HCT116 (cell line): ENCODE measurements around the gene BABAM2. TPM values are rescaled to one million over a fixed set of nuclear protein-coding genes. Genes with fewer than 3 reads are reported as not detected.

ENCODE experiments used
- ATAC-seq: fragments of 200-7000 bp; cut with Tn5 transposase; 2 replicates; pipeline ENCODE4 v1.9.1; 2020; ENCODE audit warnings: mild to moderate bottlenecking, moderate library complexity
- BruUV-seq: library from RNA; stranded (reverse); fragments of 400-500 nt; replicated peaks from 2 replicates; lab custom pipeline; 2021; lab: Mats Ljungman, UMichigan
- CTCF ChIA-PET: fragments of 300-600 bp; sonication (Branson Sonifier 250); formaldehyde crosslinking; loops from one replicate; lab custom pipeline; 2021; ENCODE audit warnings: antibody characterized with exemption; lab: Charles Lee
- POLR2A ChIA-PET: fragments of 300-600, 350-600 bp; sonication (Branson Sonifier 250); formaldehyde crosslinking; loops from one replicate; lab custom pipeline; 2021; ENCODE audit warnings: antibody characterized with exemption; lab: Charles Lee
- RAD21 ChIA-PET, 2 experiments: fragments of 300-600 bp; sonication (Branson Sonifier 250); formaldehyde crosslinking; loops; one replicate each; lab custom pipeline; 2023; ENCODE audit warnings: low total read pairs in 2 of 2; ENCODE audit not compliant: uncharacterized antibody in 2 of 2, unreplicated experiment in 2 of 2, low non-redundant PET in 1 of 2; lab: Charles Lee
- DNase-seq: peaks from one replicate; pipeline ENCODE4 v3.0.0-alpha.2; 2010; ENCODE audit warnings: low read depth, low spot score
- H2AFZ ChIP-seq: fragments of 200-600 bp; shearing (Covaris generic), sonication (generic); 2 replicates; pipeline ENCODE4 v1.6.1; 2017; ENCODE audit warnings: low read depth, mixed run types, mixed read lengths, antibody characterized with exemption, low read length; ENCODE audit not compliant: poor library complexity, severe bottlenecking
- H3K27ac ChIP-seq: 2 replicates; pipeline ENCODE4 v1.5.1; 2012; ENCODE audit warnings: low read depth, low read length
- H3K27me3 ChIP-seq: fragments of 200-600 bp; sonication (generic); 2 replicates; pipeline ENCODE4 v1.6.1; 2016; ENCODE audit warnings: mixed run types, low read length, mixed read lengths; ENCODE audit not compliant: insufficient read depth
- H3K36me3 ChIP-seq, 2 experiments: fragments of 200-500 bp in 1 of 2; fragments of 200-600 bp in 1 of 2; sonication (Bioruptor generic) in 1 of 2; sonication (generic) in 1 of 2; 2 replicates each; pipeline versions ENCODE4 v1.5.1 to v1.6.1; 2014 to 2016; ENCODE audit warnings: low read length in 2 of 2, inconsistent platforms in 1 of 2, mixed read lengths in 1 of 2, mixed run types in 1 of 2; ENCODE audit not compliant: insufficient read depth in 2 of 2, control insufficient read depth in 1 of 2
- H3K4me1 ChIP-seq, 2 experiments: fragments of 200-600 bp in 1 of 2; sonication (generic) in 1 of 2; 2 replicates each; pipeline versions ENCODE4 v1.5.1 to v1.6.1; 2012 to 2017; ENCODE audit warnings: low read length in 2 of 2, inconsistent platforms in 1 of 2, mild to moderate bottlenecking in 1 of 2, mixed read lengths in 1 of 2, mixed run types in 1 of 2, moderate library complexity in 1 of 2; ENCODE audit not compliant: insufficient read depth in 2 of 2, control insufficient read depth in 1 of 2
- H3K4me2 ChIP-seq: fragments of 200-600 bp; sonication (generic); 2 replicates; pipeline ENCODE4 v1.6.1; 2017; ENCODE audit warnings: mixed run types, low read length, mixed read lengths
- H3K4me3 ChIP-seq, 2 experiments: fragments of 200-600 bp in 1 of 2; sonication (generic) in 1 of 2; replicated peaks in 1 of 2; 2 replicates each; pipeline ENCODE4 v1.5.1; 2011 to 2016; ENCODE audit warnings: low read length in 2 of 2, control low read depth in 1 of 2, low read depth in 1 of 2, mild to moderate bottlenecking in 1 of 2, mixed read lengths in 1 of 2, mixed run types in 1 of 2
- H3K79me2 ChIP-seq: fragments of 200-600 bp; sonication (generic); 2 replicates; pipeline ENCODE4 v1.6.1; 2017; ENCODE audit warnings: mild to moderate bottlenecking, mixed run types, low read length, moderate library complexity, mixed read lengths; ENCODE audit not compliant: insufficient read depth
- H3K9ac ChIP-seq: fragments of 200-600 bp; sonication (generic); 2 replicates; pipeline ENCODE4 v1.6.1; 2016; ENCODE audit warnings: low read length, mixed read lengths
- H3K9me2 ChIP-seq: fragments of 200-600 bp; sonication (generic), shearing (Covaris generic); 2 replicates; pipeline ENCODE4 v1.6.1; 2017; ENCODE audit warnings: mixed run types, mild to moderate bottlenecking, moderate library complexity; ENCODE audit not compliant: insufficient read depth
- H3K9me3 ChIP-seq, 2 experiments: fragments of 200-500 bp in 1 of 2; fragments of 200-600 bp in 1 of 2; sonication (Bioruptor generic) in 1 of 2; sonication (generic) in 1 of 2; 2 replicates each; pipeline ENCODE4 v1.6.1; 2014 to 2017; ENCODE audit warnings: low read length in 2 of 2, mixed read lengths in 2 of 2, inconsistent platforms in 1 of 2, low read depth in 1 of 2, mild to moderate bottlenecking in 1 of 2, mixed run types in 1 of 2, moderate library complexity in 1 of 2; ENCODE audit not compliant: control insufficient read depth in 1 of 2, insufficient read depth in 1 of 2
- H4K20me1 ChIP-seq: fragments of 200-600 bp; sonication (generic), shearing (Covaris generic); 2 replicates; pipeline ENCODE4 v1.6.1; 2017; ENCODE audit warnings: mixed run types, mild to moderate bottlenecking, moderate library complexity; ENCODE audit not compliant: insufficient read depth
- CEBPB ChIP-seq: IDR thresholded peaks from 2 replicates; pipeline ENCODE4 v1.6.1; 2012; ENCODE audit warnings: low read depth
- EZH2 ChIP-seq: fragments of 200-600 bp; sonication (generic); IDR thresholded peaks from 2 replicates; pipeline ENCODE4 v1.6.1; 2017; ENCODE audit warnings: antibody characterized with exemption, mixed run types
- EZH2phosphoT487 ChIP-seq: fragments of 200-600 bp; IDR thresholded peaks from 2 replicates; pipeline ENCODE4 v1.6.1; 2018; ENCODE audit warnings: antibody characterized with exemption, borderline replicate concordance
- FOSL1 ChIP-seq: IDR thresholded peaks from 2 replicates; pipeline ENCODE4 v1.6.1; 2012; ENCODE audit warnings: low read depth
- RAD21 ChIP-seq: IDR thresholded peaks from 2 replicates; pipeline ENCODE4 v1.6.1; 2012; ENCODE audit warnings: low read depth, mild to moderate bottlenecking
- SP1 ChIP-seq: IDR thresholded peaks from 2 replicates; pipeline ENCODE4 v1.6.1; 2012; ENCODE audit warnings: low read depth
- TCF7L2 ChIP-seq: IDR thresholded peaks from 2 replicates; pipeline ENCODE4 v1.7.0; 2011; ENCODE audit warnings: borderline replicate concordance, inconsistent platforms; ENCODE audit not compliant: insufficient read depth, insufficient read length; ENCODE audit errors: extremely low read depth
- ZBTB33 ChIP-seq: IDR thresholded peaks from 2 replicates; pipeline ENCODE4 v1.6.1; 2011; ENCODE audit warnings: mild to moderate bottlenecking, low read length, moderate library complexity; ENCODE audit not compliant: insufficient replicate concordance; ENCODE audit errors: extremely low read depth
- ZFX ChIP-seq: fragments of 450-650 bp; IDR thresholded peaks from 2 replicates; pipeline ENCODE4 v1.6.1; 2017
- intact Hi-C: fragments of 100-400 bp; cut with micrococcal nuclease; formaldehyde crosslinking; loops from 2 replicates; pipeline ENCODE4 v1.10.0; 2022
- total RNA-seq: library from RNA; stranded (reverse); gene quantifications from one replicate; pipeline ENCODE4 v1.2.1, GENCODE V29; 2021; ENCODE audit not compliant: unreplicated experiment
- TF ChIP-seq, protein P1 (sequence below): IDR thresholded peaks from 2 replicates; pipeline ENCODE4 v1.6.1; 2012; ENCODE audit warnings: low read depth
- TF ChIP-seq, protein P2 (sequence below), 3 experiments: fragments of 200-600 bp in 1 of 3; sonication (generic) in 1 of 3; IDR thresholded peaks in 2 of 3; conservative IDR thresholded peaks in 1 of 3; 2 replicates each; pipeline ENCODE4 v1.5.1; 2012 to 2017; ENCODE audit warnings: low read depth in 2 of 3, low read length in 2 of 3, antibody characterized with exemption in 1 of 3, borderline replicate concordance in 1 of 3, control low read depth in 1 of 3, mild to moderate bottlenecking in 1 of 3, mixed read lengths in 1 of 3, mixed run types in 1 of 3, moderate library complexity in 1 of 3; ENCODE audit not compliant: insufficient read depth in 1 of 3

BABAM2 gene
- total RNA-seq, 1 experiment from 2014 or later = 23.8 TPM

DNA sequence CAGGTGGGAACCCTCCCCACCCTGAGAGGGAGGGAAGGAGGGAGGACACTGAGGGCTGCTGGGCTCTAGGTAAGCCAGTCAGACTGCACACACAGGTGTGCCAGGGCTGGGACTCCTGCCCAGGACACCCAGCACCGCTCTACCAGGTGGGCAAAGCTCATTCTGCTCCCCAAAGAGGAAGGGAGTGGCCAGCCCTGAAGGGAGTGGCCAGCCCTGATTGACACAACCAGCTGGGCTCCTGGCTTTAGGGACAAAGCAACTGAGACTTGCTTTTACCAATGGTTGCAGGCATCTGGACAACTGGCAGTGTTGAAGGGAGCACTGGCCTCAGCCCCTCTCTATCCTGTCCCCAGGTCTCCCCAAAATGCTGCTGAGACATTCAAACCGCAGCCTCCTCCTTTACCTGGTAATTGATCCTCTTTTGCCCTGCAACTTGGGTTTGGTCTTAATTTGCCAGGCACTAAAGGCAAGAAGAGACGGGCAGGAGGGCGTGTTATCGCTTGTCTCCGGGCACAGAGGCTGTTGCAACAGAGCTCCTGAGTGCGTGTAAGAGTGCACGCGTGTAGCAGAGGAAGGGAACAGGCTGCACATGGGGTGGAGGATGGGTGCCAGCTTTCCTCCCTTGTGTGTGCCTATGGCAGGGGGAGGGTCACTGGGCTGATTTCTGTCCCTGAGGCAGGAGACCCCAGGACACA lies 487.6 kb downstream of the BABAM2 start:
- CTCF ChIA-PET = no interaction called here
- ATAC-seq = peak; percentile 54

More for the DNA sequence above, 487.6 kb downstream of the BABAM2 start:
- Histone ChIP-seq H3K36me3 (no peaks in the 10 kb centered on the region), H3K4me2 (no peak overlapping the region), H3K9ac (no peak overlapping the region), H3K4me3 (no peak overlapping the region), H2AFZ (no peak overlapping the region), H3K27me3 (no peaks in the 10 kb centered on the region), H3K9me2 (no peaks in the 10 kb centered on the region), H3K9me3 (no peaks in the 10 kb centered on the region), H3K4me1 (peaks cover 7 to 20% of the 10 kb centered on the region in 2 experiments; a peak in 2 of 4 replicates), H3K79me2 (no peaks in the 10 kb centered on the region), H4K20me1 (no peaks in the 10 kb centered on the region), H3K27ac (no peak overlapping the region; the same call in 1 of the 2 replicates)
- intact Hi-C loops = no loop called here
- TF ChIP-seq RAD21 (no peak), SP1 (no peak), ZFX (no peak), CEBPB (no peak), TCF7L2 (no peak), ZBTB33 (no peak), EZH2 (no peak), FOSL1 (no peak), EZH2phosphoT487 (no peak)
- TF ChIP-seq, protein P1, sequence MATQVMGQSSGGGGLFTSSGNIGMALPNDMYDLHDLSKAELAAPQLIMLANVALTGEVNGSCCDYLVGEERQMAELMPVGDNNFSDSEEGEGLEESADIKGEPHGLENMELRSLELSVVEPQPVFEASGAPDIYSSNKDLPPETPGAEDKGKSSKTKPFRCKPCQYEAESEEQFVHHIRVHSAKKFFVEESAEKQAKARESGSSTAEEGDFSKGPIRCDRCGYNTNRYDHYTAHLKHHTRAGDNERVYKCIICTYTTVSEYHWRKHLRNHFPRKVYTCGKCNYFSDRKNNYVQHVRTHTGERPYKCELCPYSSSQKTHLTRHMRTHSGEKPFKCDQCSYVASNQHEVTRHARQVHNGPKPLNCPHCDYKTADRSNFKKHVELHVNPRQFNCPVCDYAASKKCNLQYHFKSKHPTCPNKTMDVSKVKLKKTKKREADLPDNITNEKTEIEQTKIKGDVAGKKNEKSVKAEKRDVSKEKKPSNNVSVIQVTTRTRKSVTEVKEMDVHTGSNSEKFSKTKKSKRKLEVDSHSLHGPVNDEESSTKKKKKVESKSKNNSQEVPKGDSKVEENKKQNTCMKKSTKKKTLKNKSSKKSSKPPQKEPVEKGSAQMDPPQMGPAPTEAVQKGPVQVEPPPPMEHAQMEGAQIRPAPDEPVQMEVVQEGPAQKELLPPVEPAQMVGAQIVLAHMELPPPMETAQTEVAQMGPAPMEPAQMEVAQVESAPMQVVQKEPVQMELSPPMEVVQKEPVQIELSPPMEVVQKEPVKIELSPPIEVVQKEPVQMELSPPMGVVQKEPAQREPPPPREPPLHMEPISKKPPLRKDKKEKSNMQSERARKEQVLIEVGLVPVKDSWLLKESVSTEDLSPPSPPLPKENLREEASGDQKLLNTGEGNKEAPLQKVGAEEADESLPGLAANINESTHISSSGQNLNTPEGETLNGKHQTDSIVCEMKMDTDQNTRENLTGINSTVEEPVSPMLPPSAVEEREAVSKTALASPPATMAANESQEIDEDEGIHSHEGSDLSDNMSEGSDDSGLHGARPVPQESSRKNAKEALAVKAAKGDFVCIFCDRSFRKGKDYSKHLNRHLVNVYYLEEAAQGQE = no peak
- TF ChIP-seq, protein P2, sequence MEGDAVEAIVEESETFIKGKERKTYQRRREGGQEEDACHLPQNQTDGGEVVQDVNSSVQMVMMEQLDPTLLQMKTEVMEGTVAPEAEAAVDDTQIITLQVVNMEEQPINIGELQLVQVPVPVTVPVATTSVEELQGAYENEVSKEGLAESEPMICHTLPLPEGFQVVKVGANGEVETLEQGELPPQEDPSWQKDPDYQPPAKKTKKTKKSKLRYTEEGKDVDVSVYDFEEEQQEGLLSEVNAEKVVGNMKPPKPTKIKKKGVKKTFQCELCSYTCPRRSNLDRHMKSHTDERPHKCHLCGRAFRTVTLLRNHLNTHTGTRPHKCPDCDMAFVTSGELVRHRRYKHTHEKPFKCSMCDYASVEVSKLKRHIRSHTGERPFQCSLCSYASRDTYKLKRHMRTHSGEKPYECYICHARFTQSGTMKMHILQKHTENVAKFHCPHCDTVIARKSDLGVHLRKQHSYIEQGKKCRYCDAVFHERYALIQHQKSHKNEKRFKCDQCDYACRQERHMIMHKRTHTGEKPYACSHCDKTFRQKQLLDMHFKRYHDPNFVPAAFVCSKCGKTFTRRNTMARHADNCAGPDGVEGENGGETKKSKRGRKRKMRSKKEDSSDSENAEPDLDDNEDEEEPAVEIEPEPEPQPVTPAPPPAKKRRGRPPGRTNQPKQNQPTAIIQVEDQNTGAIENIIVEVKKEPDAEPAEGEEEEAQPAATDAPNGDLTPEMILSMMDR (IDR thresholded peaks at IDR 0.05 in 2 of 3, conservative IDR thresholded peaks at IDR 0.05 in 1 of 3; ENCODE audit: borderline replicate concordance in 1 of 3, insufficient read depth in 1 of 3, low read depth in 2 of 3, low read length in 2 of 3) = no peak
- ChIA-PET POLR2A (no interaction called here), RAD21 (no interaction called here)
- BruUV-seq = no TSS peak
- no peak for DNase-seq
